ENCODE results near the gene DCAF6.

DCAF6 gene

DNA sequence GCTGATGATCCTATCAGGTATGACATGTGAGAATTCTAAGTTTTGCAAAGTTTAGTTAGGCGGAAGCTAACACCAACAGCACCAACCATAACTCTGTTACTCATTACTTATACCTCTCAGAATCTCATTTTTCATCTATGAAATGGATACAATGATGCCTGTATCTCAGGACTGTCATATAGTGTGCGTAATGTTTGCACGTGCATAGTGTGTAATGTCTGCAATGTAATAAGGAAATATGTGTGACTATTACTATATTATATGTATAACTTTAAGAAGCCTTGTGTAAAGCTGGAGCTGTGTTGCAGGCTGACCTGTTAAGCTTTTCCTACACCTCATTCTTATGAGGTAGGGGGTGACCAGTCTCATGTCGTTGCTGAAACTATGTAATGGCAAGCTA lies 35.6 kb upstream of the DCAF6 start:
- TF ChIP-seq, protein P1, sequence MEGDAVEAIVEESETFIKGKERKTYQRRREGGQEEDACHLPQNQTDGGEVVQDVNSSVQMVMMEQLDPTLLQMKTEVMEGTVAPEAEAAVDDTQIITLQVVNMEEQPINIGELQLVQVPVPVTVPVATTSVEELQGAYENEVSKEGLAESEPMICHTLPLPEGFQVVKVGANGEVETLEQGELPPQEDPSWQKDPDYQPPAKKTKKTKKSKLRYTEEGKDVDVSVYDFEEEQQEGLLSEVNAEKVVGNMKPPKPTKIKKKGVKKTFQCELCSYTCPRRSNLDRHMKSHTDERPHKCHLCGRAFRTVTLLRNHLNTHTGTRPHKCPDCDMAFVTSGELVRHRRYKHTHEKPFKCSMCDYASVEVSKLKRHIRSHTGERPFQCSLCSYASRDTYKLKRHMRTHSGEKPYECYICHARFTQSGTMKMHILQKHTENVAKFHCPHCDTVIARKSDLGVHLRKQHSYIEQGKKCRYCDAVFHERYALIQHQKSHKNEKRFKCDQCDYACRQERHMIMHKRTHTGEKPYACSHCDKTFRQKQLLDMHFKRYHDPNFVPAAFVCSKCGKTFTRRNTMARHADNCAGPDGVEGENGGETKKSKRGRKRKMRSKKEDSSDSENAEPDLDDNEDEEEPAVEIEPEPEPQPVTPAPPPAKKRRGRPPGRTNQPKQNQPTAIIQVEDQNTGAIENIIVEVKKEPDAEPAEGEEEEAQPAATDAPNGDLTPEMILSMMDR (IDR thresholded peaks at IDR 0.05; ENCODE audit: control insufficient read depth, insufficient read depth, low read depth, low read length, missing control alignments): no peak
- no peak for DNase-seq (ENCODE audit: low read depth)
- H3K4me3 ChIP-seq (ENCODE audit: control insufficient read depth, low read depth, low read length): no peak overlapping the region

DNA sequence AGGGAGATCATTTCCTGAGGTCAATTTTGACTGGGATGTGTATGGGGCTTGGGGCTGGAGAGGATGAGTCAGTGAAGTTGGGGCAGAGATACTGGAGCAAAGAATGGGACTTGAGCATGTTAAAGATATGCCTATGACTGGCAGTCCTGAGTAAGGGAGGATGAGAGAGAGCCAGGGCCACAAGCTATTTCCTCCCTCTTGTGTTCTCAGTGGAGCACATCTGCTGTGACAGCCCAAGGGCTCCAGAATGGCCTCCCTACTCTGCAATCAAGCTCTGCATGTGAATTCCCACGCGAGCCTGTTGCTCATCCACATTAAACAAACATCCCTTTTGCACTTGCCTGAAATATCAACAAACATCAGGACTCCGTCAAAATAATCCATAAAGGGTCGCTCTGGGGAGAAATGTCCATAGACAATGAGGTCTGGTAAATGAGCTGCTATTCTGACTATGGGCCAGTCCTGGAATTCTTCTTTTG lies 31.8 kb upstream of the DCAF6 start:
- TF ChIP-seq, protein P1 (IDR thresholded peaks at IDR 0.05; ENCODE audit: control insufficient read depth, insufficient read depth, low read depth, low read length, missing control alignments): no peak
- no peak for DNase-seq (ENCODE audit: low read depth)

DNA sequence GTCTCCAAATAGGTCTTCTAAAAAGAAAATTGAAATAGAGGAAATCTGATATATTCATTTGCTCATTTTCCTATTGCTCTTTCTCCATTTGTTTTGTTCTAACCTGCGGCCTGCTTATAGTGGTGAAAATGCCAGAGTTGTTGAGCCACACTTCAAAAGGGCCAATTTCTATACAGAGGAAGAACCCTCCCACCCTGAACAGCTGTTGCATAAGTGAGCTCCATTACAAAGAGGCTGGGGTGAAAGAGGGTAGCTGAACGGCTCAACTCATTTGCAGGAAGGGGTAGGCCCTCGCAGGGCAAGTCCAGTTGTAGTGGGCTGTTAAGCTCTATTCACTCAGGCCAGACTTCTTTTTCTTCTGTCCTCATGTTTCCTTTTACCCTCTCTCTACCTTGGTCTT lies 31.3 kb upstream of the DCAF6 start:
- TF ChIP-seq, protein P1 (IDR thresholded peaks at IDR 0.05; ENCODE audit: control insufficient read depth, insufficient read depth, low read depth, low read length, missing control alignments): no peak
- H3K4me3 ChIP-seq (ENCODE audit: control insufficient read depth, low read depth, low read length): no peak overlapping the region
- no peak for DNase-seq (ENCODE audit: low read depth)

More for the DNA sequence above, 31.8 kb upstream of the DCAF6 start:
- no peak overlapping the region for H3K4me3 ChIP-seq (ENCODE audit: control insufficient read depth, low read depth, low read length)

DNA sequence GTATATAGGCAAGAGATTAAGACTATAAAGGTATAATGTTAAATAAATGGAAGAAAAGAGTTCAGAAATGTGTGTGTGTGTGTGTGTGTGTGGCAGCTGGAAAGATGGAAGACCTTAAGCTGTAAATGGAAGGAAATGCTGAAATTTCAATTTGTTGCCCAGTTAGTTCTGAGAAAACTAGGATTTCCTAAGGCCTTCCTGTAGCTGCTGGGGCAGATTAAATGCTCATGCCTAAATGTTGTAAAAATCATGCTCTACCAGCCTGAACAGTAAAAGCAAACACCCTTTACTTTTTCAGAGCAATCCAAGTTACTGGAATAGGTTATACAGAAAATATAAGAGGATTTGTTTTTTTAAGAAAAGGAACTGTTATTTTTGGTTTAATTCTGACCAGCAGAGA lies 30.8 kb upstream of the DCAF6 start:
- DNase-seq (ENCODE audit: low read depth): no peak
- TF ChIP-seq, protein P1 (IDR thresholded peaks at IDR 0.05; ENCODE audit: control insufficient read depth, insufficient read depth, low read depth, low read length, missing control alignments): no peak
- no peak overlapping the region for H3K4me3 ChIP-seq (ENCODE audit: control insufficient read depth, low read depth, low read length)

DNA sequence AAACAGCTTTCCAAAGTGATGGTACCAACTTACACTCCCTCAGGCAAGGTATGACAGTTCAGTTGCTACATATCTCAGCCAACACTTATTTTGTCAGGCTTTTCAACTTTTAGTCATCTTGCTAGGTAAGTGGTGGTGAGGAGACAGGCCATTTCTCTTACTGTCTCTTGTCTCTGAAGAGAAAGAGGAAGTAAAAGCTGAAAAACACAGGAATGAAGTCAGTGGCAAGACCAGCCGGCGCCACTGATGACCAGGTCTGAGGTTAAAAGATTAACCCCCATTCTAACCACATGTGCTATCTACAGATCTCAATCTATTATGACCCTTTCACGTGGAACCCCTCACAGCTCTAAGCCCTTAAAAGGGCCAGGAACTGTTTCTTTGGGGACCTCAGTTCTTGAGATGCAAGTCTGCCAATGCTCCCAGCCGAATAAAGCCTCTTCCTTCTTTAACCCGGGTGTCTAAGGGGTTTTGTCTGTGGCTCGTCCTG lies 26.7 kb upstream of the DCAF6 start:
- TF ChIP-seq, protein P1 (IDR thresholded peaks at IDR 0.05; ENCODE audit: control insufficient read depth, insufficient read depth, low read depth, low read length, missing control alignments): no peak
- H3K4me3 ChIP-seq (ENCODE audit: control insufficient read depth, low read depth, low read length): no peak overlapping the region
- DNase-seq (ENCODE audit: low read depth): no peak

DNA sequence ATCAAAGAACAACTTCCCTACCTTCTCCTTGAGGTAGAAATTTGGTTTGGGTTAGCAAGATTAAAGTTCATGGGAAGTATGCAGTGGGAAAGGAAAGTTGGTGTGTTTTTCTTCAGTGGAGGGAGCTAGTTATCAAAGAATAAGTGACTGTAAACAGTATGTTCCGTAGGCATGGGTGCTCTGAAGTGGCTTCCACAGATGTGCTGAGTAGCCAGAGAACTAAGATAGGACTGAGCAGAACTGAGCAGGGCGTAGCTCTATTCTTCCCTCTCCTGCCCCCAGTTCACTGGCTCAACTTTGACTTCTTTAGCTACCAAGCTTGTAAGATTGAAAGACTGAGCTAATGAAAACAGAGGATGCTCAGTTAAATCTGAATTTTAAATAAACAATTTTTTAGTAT lies 26.0 kb upstream of the DCAF6 start:
- H3K4me3 ChIP-seq (ENCODE audit: control insufficient read depth, low read depth, low read length): no peak overlapping the region
- DNase-seq (ENCODE audit: low read depth): no peak
- TF ChIP-seq, protein P1 (IDR thresholded peaks at IDR 0.05; ENCODE audit: control insufficient read depth, insufficient read depth, low read depth, low read length, missing control alignments): no peak

DNA sequence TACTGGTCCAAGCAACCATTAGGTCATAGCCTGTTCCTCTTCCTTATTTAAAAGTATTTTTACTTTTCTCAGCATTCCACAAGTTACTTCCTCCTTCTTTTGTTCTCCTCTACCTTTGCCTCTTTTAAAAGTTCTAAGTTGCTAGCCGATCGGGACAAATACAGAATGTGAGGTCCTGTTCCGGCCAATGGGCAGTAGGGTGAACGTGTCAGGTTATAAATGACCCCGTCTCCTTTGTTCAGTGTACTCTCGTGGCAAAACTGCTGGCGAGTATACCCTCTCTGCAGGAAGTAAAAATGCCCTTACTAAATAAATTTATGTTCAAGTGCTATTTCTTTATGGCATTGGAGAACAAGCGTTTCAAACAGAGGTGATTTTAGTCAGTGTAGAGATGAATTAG lies 25.1 kb upstream of the DCAF6 start:
- DNase-seq (ENCODE audit: low read depth): no peak
- TF ChIP-seq, protein P1 (IDR thresholded peaks at IDR 0.05; ENCODE audit: control insufficient read depth, insufficient read depth, low read depth, low read length, missing control alignments): no peak
- H3K4me3 ChIP-seq (ENCODE audit: control insufficient read depth, low read depth, low read length): no peak overlapping the region

Measured in AG09309 (cell line).